Measurements from ENCODE around the gene TBC1D8. TPM values are rescaled to one million over a fixed set of nuclear protein-coding genes. Genes with fewer than 3 reads are reported as not detected.

TBC1D8 gene
- polyA plus RNA-seq, 3 donors, result 16.1 to 78.0 (median 22.4) TPM

- Histone ChIP-seq H3K4me1 (ENCODE audit: control insufficient read depth in 1 of 2, insufficient read depth in 2 of 2, low read length in 2 of 2) (no peaks in the 10 kb centered on the region), H3K4me2 (replicated peaks; ENCODE audit: extremely low read depth, low read length, poor library complexity, severe bottlenecking) (no peak overlapping the region), H3K79me2 (ENCODE audit: insufficient read depth, low read length) (no peaks in the 10 kb centered on the region), H3K36me3 (replicated peaks in 1 of 2; ENCODE audit: control insufficient read depth in 1 of 2, insufficient read depth in 2 of 2, low read length in 2 of 2) (peaks cover 47 to 99% of the 10 kb centered on the region in 2 donors), H2AFZ (ENCODE audit: insufficient read depth, low read depth, low read length, poor library complexity, severe bottlenecking) (no peak overlapping the region), H3K27me3 (ENCODE audit: control insufficient read depth in 2 of 2, insufficient read depth in 2 of 2, low read length in 2 of 2) (no peaks in the 10 kb centered on the region), H3K9me3 (replicated peaks in 1 of 2; ENCODE audit: control insufficient read depth in 1 of 2, insufficient read depth in 1 of 2, low read length in 2 of 2) (no peaks in the 10 kb centered on the region), H3K4me3 (replicated peaks in 1 of 3; ENCODE audit: low read depth in 2 of 3, low read length in 3 of 3) (no peak overlapping the region), H3K27ac (ENCODE audit: low read depth in 1 of 2, low read length in 2 of 2) (no peak overlapping the region), H3K9ac (ENCODE audit: insufficient read depth, low read length, poor library complexity, severe bottlenecking) (no peak overlapping the region), H4K20me1 (ENCODE audit: insufficient read depth, low read length) (peaks cover 11% of the 10 kb centered on the region)
- peaks cover 61 to 93% of the 10 kb centered on the region in 2 donors for H3K36me3 Mint-ChIP-seq
- intact Hi-C loops (cut with micrococcal nuclease), result no loop called here
- no peak overlapping the region for H3K4me3 Mint-ChIP-seq
- peaks cover 0 to 3% (median 2%) of the 10 kb centered on the region in 3 donors for H3K27me3 Mint-ChIP-seq (ENCODE audit: low read depth in 3 of 3)
- TF ChIP-seq CTCF (IDR thresholded peaks at IDR 0.05), result no peak
- H3K27ac Mint-ChIP-seq, result peak overlapping the region in 1 of 7 donors; percentile 36
- DNase-seq, result no peak
- no peaks in the 10 kb centered on the region for H3K4me1 Mint-ChIP-seq
- H3K9me3 Mint-ChIP-seq, result no peaks in the 10 kb centered on the region
- no CpG with 5 or more reads among the region's 6 CpGs for WGBS (ENCODE audit: insufficient coverage)
Measured at GRCh38 chr2:101023327-101024107, 127.7 kb downstream of the TBC1D8 start.

- no peaks in the 10 kb centered on the region for H3K27me3 ChIP-seq (ENCODE audit: control insufficient read depth in 2 of 2, insufficient read depth in 2 of 2, low read length in 2 of 2)
- no peak for TF ChIP-seq CTCF (IDR thresholded peaks at IDR 0.05)
- intact Hi-C loops (cut with micrococcal nuclease), result no loop called here
Measured at GRCh38 chr2:101022221-101022620, 129.0 kb downstream of the TBC1D8 start.

More at GRCh38 chr2:101022221-101022620, 129.0 kb downstream of the TBC1D8 start:
- no peaks in the 10 kb centered on the region for H3K9me3 Mint-ChIP-seq
- Histone ChIP-seq H2AFZ (ENCODE audit: insufficient read depth, low read depth, low read length, poor library complexity, severe bottlenecking) (no peak overlapping the region), H3K27ac (ENCODE audit: low read depth in 1 of 2, low read length in 2 of 2) (no peak overlapping the region), H3K4me3 (replicated peaks in 1 of 3; ENCODE audit: low read depth in 2 of 3, low read length in 3 of 3) (no peak overlapping the region), H3K4me1 (ENCODE audit: control insufficient read depth in 1 of 2, insufficient read depth in 2 of 2, low read length in 2 of 2) (no peaks in the 10 kb centered on the region), H3K36me3 (replicated peaks in 1 of 2; ENCODE audit: control insufficient read depth in 1 of 2, insufficient read depth in 2 of 2, low read length in 2 of 2) (peaks cover 45 to 99% of the 10 kb centered on the region in 2 donors), H3K9ac (ENCODE audit: insufficient read depth, low read length, poor library complexity, severe bottlenecking) (no peak overlapping the region), H4K20me1 (ENCODE audit: insufficient read depth, low read length) (peaks cover 18% of the 10 kb centered on the region), H3K79me2 (ENCODE audit: insufficient read depth, low read length) (no peaks in the 10 kb centered on the region), H3K9me3 (replicated peaks in 1 of 2; ENCODE audit: control insufficient read depth in 1 of 2, insufficient read depth in 1 of 2, low read length in 2 of 2) (no peaks in the 10 kb centered on the region), H3K4me2 (replicated peaks; ENCODE audit: extremely low read depth, low read length, poor library complexity, severe bottlenecking) (no peak overlapping the region)
- peaks cover 60 to 87% of the 10 kb centered on the region in 2 donors for H3K36me3 Mint-ChIP-seq
- no peak overlapping the region for H3K4me3 Mint-ChIP-seq
- H3K27ac Mint-ChIP-seq, result no peak overlapping the region
- peaks cover 0 to 3% (median 0%) of the 10 kb centered on the region in 3 donors for H3K27me3 Mint-ChIP-seq (ENCODE audit: low read depth in 3 of 3)
- WGBS (ENCODE audit: insufficient coverage), result 100% methylated on average over 5 of the region's 16 CpGs
- no peaks in the 10 kb centered on the region for H3K4me1 Mint-ChIP-seq
- DNase-seq, result no peak

Data from CD14-positive monocyte (primary cell).